Fibroblast of villous mesenchyme (primary cell): ENCODE data around the gene USP10. TPM values are rescaled to one million over a fixed set of nuclear protein-coding genes. Genes with fewer than 3 reads are reported as not detected.

Source experiments
- DNase-seq: peaks from one replicate; pipeline ENCODE4 v3.0.0-alpha.2; 2010; ENCODE audit warnings: low read depth
- H3K4me3 ChIP-seq: 2 replicates; pipeline ENCODE4 v1.5.1; 2011; ENCODE audit warnings: low read depth, mild to moderate bottlenecking, low read length
- total RNA-seq: library from RNA; depleted of rRNA; stranded (reverse); fragments of >200 nt; gene quantifications from 2 replicates; pipeline ENCODE4 v1.2.3, GENCODE V29; 2012
- TF ChIP-seq, protein P1 (sequence below): IDR thresholded peaks from 2 replicates; pipeline ENCODE4 v1.5.1; 2012; ENCODE audit warnings: low read depth, mild to moderate bottlenecking, low read length; ENCODE audit not compliant: insufficient read depth

Gene USP10
- total RNA-seq, 1 donor, result 65.2 TPM

DNA sequence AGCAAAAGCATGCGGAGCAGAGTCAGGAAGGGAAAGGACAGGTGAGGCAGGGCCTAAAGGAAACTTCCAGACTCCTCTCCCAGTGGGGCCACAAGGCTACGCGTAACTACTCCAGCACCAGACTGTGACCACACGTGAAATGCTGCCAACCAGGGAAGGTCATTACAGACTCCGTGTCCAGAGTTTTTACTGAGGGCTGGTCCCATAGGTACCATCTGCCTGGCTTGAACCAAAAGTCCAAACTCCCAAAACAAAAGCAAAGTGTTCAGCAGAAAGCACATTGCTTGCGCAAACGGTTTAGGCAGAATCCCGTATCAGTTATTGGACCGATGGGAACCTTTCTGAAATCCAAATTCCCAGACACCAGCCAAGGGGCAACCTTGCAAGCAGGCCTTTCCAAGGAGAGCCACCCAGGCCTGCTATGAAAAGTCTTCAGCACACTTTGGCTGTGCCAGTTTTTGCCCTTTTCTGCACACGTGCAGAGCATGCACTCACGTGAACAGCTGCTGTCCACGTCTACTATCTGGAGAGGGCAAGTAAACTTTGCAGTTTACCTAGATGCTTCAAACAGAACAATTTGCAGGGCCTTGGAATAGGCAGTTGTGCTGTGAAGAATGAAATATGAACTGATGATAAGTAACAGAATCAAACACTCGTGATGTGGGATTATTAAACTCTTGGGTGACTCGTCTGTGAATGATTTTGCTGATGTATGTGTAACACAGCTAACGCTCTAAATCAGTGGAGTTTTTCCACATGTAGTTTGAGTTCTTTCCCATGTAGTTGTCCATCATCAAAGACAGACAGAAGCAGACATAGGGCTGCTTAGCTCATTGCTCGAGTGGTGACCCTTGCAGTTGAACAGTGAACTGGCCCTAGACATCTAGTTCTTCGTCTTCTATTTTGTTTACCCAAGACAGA, 61.9 kb downstream of the USP10 start:
- TF ChIP-seq, protein P1, sequence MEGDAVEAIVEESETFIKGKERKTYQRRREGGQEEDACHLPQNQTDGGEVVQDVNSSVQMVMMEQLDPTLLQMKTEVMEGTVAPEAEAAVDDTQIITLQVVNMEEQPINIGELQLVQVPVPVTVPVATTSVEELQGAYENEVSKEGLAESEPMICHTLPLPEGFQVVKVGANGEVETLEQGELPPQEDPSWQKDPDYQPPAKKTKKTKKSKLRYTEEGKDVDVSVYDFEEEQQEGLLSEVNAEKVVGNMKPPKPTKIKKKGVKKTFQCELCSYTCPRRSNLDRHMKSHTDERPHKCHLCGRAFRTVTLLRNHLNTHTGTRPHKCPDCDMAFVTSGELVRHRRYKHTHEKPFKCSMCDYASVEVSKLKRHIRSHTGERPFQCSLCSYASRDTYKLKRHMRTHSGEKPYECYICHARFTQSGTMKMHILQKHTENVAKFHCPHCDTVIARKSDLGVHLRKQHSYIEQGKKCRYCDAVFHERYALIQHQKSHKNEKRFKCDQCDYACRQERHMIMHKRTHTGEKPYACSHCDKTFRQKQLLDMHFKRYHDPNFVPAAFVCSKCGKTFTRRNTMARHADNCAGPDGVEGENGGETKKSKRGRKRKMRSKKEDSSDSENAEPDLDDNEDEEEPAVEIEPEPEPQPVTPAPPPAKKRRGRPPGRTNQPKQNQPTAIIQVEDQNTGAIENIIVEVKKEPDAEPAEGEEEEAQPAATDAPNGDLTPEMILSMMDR, result no peak
- peak; percentile 53 for DNase-seq
- no peak overlapping the region for H3K4me3 ChIP-seq

DNA sequence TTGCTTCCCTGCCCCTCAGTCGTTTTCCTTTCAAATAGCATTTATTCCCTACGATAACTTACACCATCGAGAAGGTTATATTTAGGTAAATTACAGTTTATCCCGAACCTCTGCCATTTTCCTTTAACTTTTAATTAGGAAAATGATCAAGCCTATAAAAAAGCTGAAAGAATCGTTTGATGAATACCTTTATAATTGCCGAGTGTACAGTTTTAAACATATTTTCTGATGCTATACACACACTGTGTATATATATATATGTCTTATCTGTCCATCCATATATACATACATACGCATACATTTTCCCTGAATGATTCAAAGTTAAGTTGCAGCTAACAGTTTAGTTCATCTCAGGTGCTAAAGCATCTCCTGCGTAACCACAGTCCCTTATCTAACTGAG, 63.4 kb downstream of the USP10 start:
- TF ChIP-seq, protein P1, result no peak

DNA sequence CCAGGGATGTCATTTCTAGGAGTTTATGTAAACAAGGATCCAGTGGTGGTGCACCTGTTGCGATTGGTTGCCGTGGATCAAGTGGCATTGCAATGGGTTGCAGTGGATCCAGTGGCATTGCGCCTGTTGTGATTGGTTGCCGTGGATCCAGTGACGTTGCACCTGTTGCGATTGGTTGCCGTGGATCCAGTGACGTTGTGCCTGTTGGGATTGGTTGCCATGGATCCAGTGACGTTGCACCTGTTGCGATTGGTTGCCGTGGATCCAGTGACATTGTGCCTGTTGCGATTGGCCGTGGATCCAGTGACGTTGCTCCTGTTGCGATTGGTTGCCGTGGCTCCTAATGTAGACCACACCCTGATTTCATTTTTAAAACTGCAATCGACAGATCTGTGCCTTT, 63.8 kb downstream of the USP10 start:
- DNase-seq, result no peak
- TF ChIP-seq, protein P1, result no peak
- no peak overlapping the region for H3K4me3 ChIP-seq

More for the DNA sequence above, 63.4 kb downstream of the USP10 start:
- no peak for DNase-seq
- no peak overlapping the region for H3K4me3 ChIP-seq

DNA sequence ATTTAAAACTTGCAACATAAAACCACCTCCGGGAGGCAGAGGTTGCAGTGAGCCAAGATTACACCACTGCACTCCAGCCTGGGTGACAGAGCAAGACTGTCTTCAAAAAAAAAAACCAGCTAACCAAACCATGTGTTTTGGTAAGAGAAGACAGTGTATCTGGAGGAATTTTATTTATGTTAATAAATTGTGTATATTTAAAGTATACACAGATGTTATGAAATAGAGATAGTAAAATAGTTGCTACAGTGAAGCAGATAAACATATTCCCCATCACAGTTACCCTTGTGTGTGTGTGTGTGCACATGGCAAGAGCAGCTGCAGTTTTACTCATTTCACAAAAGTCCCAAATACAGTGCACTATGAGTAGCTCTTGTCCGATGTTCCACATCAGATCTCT, 65.2 kb downstream of the USP10 start:
- DNase-seq, result peak; percentile 87
- TF ChIP-seq, protein P1, result no peak

DNA sequence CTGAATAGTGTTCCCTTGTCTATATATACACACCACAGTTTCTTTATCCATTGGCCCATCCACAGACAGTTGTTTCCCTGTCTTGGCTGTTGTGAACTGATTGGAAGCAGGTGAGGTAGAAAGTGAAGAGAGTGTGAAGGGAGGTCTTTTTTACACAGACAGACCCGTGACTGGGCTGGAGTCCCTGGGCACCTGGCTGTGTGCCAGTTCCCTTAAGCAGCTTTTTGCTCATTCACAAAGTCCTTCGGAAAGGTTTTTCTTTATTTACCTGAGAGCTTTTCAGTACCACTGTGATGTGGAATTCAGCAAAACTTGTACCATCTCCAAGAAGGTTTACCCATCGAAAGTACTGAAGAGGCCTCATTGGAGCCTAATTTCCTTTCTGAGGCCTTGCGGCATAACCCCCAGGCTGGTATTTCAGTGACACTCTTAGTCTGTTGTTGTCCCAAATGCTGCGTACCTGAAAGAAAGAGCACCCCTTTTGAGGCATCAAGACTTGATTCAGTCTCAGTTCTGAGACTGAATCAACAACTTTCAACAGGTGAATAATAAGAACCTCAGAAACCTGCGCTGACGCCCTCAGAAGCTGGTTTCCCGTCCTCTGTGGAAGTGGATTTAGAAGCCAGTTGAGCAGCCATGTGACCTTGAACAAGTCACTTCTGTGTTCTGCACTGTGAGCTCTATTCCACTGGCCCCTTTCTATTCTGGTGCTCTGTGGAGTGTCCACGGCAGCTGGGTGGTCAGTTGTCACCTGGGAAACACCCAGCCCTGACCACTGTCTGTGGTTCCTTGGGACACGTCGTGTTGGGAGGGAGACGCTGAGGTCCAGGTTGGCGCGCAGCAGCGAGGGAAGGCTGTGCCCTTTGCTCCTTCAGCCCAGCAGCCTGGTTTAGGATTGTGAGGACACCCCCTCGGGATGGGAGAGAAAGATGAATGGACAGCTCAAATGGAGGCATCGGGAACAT, 66.1 kb downstream of the USP10 start:
- no peak overlapping the region for H3K4me3 ChIP-seq
- DNase-seq, result no peak
- TF ChIP-seq, protein P1, result no peak

More for the DNA sequence above, 65.2 kb downstream of the USP10 start:
- H3K4me3 ChIP-seq, result no peak overlapping the region

DNA sequence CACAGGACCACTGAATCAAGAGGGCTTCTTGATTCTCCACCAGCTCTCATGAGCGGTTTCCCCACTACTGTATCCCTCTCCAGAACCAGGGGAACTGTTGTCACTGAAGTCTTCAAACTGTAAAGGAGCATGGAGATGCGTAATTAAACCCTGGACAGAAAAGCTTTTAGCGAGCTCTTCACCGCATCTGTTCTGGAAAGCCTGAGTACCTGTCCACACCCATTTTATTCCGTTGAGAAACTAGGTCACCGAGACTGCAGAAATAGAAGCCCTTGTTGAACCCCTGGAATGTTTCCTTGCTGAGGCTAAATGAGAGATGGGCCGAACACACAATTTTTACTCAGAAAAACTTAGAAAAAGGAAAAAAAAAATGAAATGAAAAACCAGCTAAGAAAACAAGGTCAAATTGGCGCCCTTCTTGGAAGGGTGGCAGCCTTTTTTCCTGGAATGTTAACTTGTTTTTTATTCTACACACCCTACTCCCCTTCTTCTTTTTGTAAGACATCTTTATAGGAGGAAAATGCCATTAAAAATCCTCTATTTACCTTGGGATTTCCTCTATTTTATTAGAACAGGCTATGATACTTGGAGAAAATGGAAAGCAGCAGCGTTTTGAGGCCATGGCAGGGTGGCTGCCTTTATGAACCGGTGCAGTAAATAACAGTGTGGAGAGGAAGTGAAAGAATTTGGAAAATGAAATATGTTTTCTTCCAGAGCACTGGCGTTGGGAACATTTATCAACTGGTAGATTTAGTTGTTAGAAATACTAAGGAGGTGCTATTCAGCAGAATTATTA, 67.4 kb downstream of the USP10 start:
- TF ChIP-seq, protein P1, result no peak
- no peak overlapping the region for H3K4me3 ChIP-seq

More for the DNA sequence above, 67.4 kb downstream of the USP10 start:
- peak; percentile 83 for DNase-seq
